ENCODE data around the gene STARD13.

- TF ChIP-seq EZH2 (IDR thresholded peaks at IDR 0.05; ENCODE audit: low read length) = no peak
- TF ChIP-seq, protein P1, sequence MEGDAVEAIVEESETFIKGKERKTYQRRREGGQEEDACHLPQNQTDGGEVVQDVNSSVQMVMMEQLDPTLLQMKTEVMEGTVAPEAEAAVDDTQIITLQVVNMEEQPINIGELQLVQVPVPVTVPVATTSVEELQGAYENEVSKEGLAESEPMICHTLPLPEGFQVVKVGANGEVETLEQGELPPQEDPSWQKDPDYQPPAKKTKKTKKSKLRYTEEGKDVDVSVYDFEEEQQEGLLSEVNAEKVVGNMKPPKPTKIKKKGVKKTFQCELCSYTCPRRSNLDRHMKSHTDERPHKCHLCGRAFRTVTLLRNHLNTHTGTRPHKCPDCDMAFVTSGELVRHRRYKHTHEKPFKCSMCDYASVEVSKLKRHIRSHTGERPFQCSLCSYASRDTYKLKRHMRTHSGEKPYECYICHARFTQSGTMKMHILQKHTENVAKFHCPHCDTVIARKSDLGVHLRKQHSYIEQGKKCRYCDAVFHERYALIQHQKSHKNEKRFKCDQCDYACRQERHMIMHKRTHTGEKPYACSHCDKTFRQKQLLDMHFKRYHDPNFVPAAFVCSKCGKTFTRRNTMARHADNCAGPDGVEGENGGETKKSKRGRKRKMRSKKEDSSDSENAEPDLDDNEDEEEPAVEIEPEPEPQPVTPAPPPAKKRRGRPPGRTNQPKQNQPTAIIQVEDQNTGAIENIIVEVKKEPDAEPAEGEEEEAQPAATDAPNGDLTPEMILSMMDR (optimal IDR thresholded peaks at IDR 0.05 in 1 of 3, IDR thresholded peaks at IDR 0.05 in 1 of 3, conservative IDR thresholded peaks at IDR 0.05 in 1 of 3; ENCODE audit: extremely low read depth in 1 of 3, insufficient read depth in 2 of 3, low read length in 3 of 3) = no peak
These were observed 101.5 kb downstream of the STARD13 start for GRCh38 chr13:33184112-33184490.
